ENCODE data around the gene FBRS.

Gene FBRS

GRCh38 chr16:30656974-30657865, 1.0 kb upstream of the FBRS start:
- Histone ChIP-seq H3K36me3 (ENCODE audit: control insufficient read depth in 2 of 2, insufficient read depth in 1 of 2, low read length in 2 of 2) (peaks cover 22 to 70% of the 10 kb centered on the region in 2 experiments; a peak in 2 of 3 replicates), H3K4me1 (ENCODE audit: control insufficient read depth, insufficient read depth, low read length) (peaks cover 7% of the 10 kb centered on the region), H3K4me3 (ENCODE audit: low read depth, low read length) (peak overlapping the region; percentile 38), H3K9me3 (ENCODE audit: control insufficient read depth, insufficient read depth, low read depth, low read length) (no peaks in the 10 kb centered on the region), H3K27ac (ENCODE audit: extremely low read depth, low read depth, low read length) (peak overlapping the region; percentile 48)
- POLR2A ChIA-PET, result interaction anchor here (0.6 to 1.1 kb wide), 2 partner anchors 47 to 48 kb away, joined by 4 to 5 read pairs; partner anchors contain the start of gene ZNF689
- CTCF ChIA-PET, result interaction anchor here (0.6 to 0.9 kb wide), 2 partner anchors 28 to 330 kb away, joined by 4 to 5 read pairs; no protein-coding TSS in a partner anchor
- TF ChIP-seq ZNF777 (tag by site-specific recombination; IDR thresholded peaks at IDR 0.05; ENCODE audit: borderline replicate concordance), result no peak
- TF ChIP-seq ZXDB (tag by site-specific recombination; IDR thresholded peaks at IDR 0.05), result 0 out of 2 replicates have a peak, but pooled peaks have one; percentile 22
- TF ChIP-seq ZBTB8A (tag by site-specific recombination; IDR thresholded peaks at IDR 0.05), result peak; percentile 55
- 0 out of 2 replicates have a peak, but pooled peaks have one; percentile 31 for TF ChIP-seq ZNF184 (tag by site-specific recombination; IDR thresholded peaks at IDR 0.05)
- no peak for TF ChIP-seq ZNF202 (tag by site-specific recombination; IDR thresholded peaks at IDR 0.05; ENCODE audit: borderline replicate concordance)
- peak; percentile 72 for TF ChIP-seq ZBTB17 (tag by site-specific recombination; IDR thresholded peaks at IDR 0.05)
- no peak for TF ChIP-seq HOXC10 (CRISPR knock-in tag; IDR thresholded peaks at IDR 0.05)
- peak; percentile 54; the same call in 1 of the 2 replicates for TF ChIP-seq REST (tag by site-specific recombination; IDR thresholded peaks at IDR 0.05)
- TF ChIP-seq YY1 (tag by site-specific recombination; IDR thresholded peaks at IDR 0.05), result 0 out of 2 replicates have a peak, but pooled peaks have one; percentile 56
- peak; percentile 32; the same call in 1 of the 2 replicates for TF ChIP-seq ZNF76 (tag by site-specific recombination; IDR thresholded peaks at IDR 0.05; ENCODE audit: borderline replicate concordance, low read depth)
- TF ChIP-seq IKZF3 (tag by site-specific recombination; IDR thresholded peaks at IDR 0.05), result peak; percentile 70; the same call in 1 of the 2 replicates
- 0 out of 2 replicates have a peak, but pooled peaks have one; percentile 74 for TF ChIP-seq ZNF2 (tag by site-specific recombination; IDR thresholded peaks at IDR 0.05)
- peak; percentile 47; the same call in 1 of the 2 replicates for TF ChIP-seq MEIS1 (CRISPR knock-in tag; IDR thresholded peaks at IDR 0.05; ENCODE audit: borderline replicate concordance)
- TF ChIP-seq ZNF426 (tag by site-specific recombination; IDR thresholded peaks at IDR 0.05), result no peak
- TF ChIP-seq ZNF843 (tag by site-specific recombination; IDR thresholded peaks at IDR 0.05), result 0 out of 2 replicates have a peak, but pooled peaks have one; percentile 3
- TF ChIP-seq ZBTB11 (tag by site-specific recombination; conservative IDR thresholded peaks at IDR 0.05; ENCODE audit: low read depth), result 0 out of 2 replicates have a peak, but pooled peaks have one; percentile 26
- TF ChIP-seq ZEB2 (tag by site-specific recombination; IDR thresholded peaks at IDR 0.05), result peak; percentile 31; the same call in 1 of the 2 replicates
- no peak for TF ChIP-seq KLF1 (tag by site-specific recombination; IDR thresholded peaks at IDR 0.05)
- peak; percentile 52; the same call in 1 of the 2 replicates for TF ChIP-seq ZBTB48 (tag by site-specific recombination; IDR thresholded peaks at IDR 0.05)
- TF ChIP-seq ZNF600 (tag by site-specific recombination; IDR thresholded peaks at IDR 0.05), result peak; percentile 92
- TF ChIP-seq SCRT2 (tag by site-specific recombination; IDR thresholded peaks at IDR 0.05), result peak; percentile 62; the same call in 1 of the 2 replicates
- TF ChIP-seq ZNF18 (tag by site-specific recombination; IDR thresholded peaks at IDR 0.05), result no peak
- TF ChIP-seq TSHZ1 (tag by site-specific recombination; IDR thresholded peaks at IDR 0.05; ENCODE audit: borderline replicate concordance), result 0 out of 2 replicates have a peak, but pooled peaks have one; percentile 7
- peak; percentile 58; the same call in 1 of the 2 replicates for TF ChIP-seq ZBTB20 (tag by site-specific recombination; IDR thresholded peaks at IDR 0.05)

Measured in HEK293 (cell line).